ENCODE measurements around the gene STYXL2. TPM values are rescaled to one million over a fixed set of nuclear protein-coding genes. Genes with fewer than 3 reads are reported as not detected.

The STYXL2 gene
- total and polyA plus RNA-seq, 2 of the 8 experiments (the other 6 are each of a cell fraction or from before 2014, with no cell fraction given), result 0.09 to 0.22 TPM

GRCh38 chr1:167111868-167112709 is 18.2 kb downstream of the STYXL2 start (continued):
- TF ChIP-seq CHD7 (IDR thresholded peaks at IDR 0.05; ENCODE audit: insufficient replicate concordance, low read length) (no peak), ASH2L (IDR thresholded peaks at IDR 0.05; ENCODE audit: low read length) (no peak), KDM4A (IDR thresholded peaks at IDR 0.05; ENCODE audit: low read depth, low read length, severe bottlenecking) (no peak), RFX5 (IDR thresholded peaks at IDR 0.05; ENCODE audit: borderline replicate concordance, low read depth, low read length) (no peak), SIN3A (conservative IDR thresholded peaks at IDR 0.05 in 1 of 2, IDR thresholded peaks at IDR 0.05 in 1 of 2; ENCODE audit: low read depth in 1 of 2, low read length in 2 of 2) (no peak), CTBP2 (IDR thresholded peaks at IDR 0.05; ENCODE audit: borderline replicate concordance, insufficient read depth, insufficient read length, low read length) (no peak), TAF1 (IDR thresholded peaks at IDR 0.05; ENCODE audit: low read depth, low read length) (no peak)
